SK-N-SH (cell line): Measurements from ENCODE around the gene PIK3R1. TPM values are rescaled to one million over a fixed set of nuclear protein-coding genes. Genes with fewer than 3 reads are reported as not detected.

Experiments used
- CTCF ChIA-PET: fragments of 300-600, 350-600 bp; formaldehyde crosslinking; extraction: SDS; loops from one replicate; lab custom pipeline; 2021; lab: Yijun Ruan, JAX
- POLR2A ChIA-PET: fragments of 350-600 bp; sonication (Branson Sonifier 250); formaldehyde crosslinking; extraction: SDS; loops from one replicate; lab custom pipeline; 2020; ENCODE audit warnings: antibody characterized with exemption, inconsistent platforms; lab: Yijun Ruan, JAX
- DNase-seq: peaks from one replicate; pipeline ENCODE4 v3.0.0; 2012
- H2AFZ ChIP-seq: fragments of 200-600 bp; sonication (generic); 2 replicates; pipeline ENCODE4 v1.8.1; 2016; ENCODE audit warnings: antibody characterized with exemption, mild to moderate bottlenecking, low read depth
- H3F3A ChIP-seq: fragments of 200-600 bp; sonication (generic); replicated peaks from 2 replicates; pipeline ENCODE3; 2016; ENCODE audit warnings: antibody characterized with exemption, mild to moderate bottlenecking; ENCODE audit not compliant: insufficient read depth
- H3K27ac ChIP-seq, 2 experiments: fragments of 200-500 bp in 1 of 2; fragments of 200-600 bp in 1 of 2; sonication (Bioruptor generic) in 1 of 2; sonication (generic), shearing (Covaris generic) in 1 of 2; 2 replicates each; pipeline versions ENCODE4 v1.5.1 to v1.6.1; 2014 to 2016; ENCODE audit warnings: low read depth in 2 of 2, inconsistent platforms in 1 of 2, low read length in 1 of 2, mild to moderate bottlenecking in 1 of 2, mixed read lengths in 1 of 2
- H3K27me3 ChIP-seq: fragments of 200-600 bp; sonication (generic), shearing (Covaris generic); 2 replicates; pipeline ENCODE4 v1.6.1; 2016; ENCODE audit warnings: mixed run types; ENCODE audit not compliant: insufficient read depth
- H3K36me3 ChIP-seq, 2 experiments: fragments of 200-500 bp in 1 of 2; fragments of 200-600 bp in 1 of 2; sonication (Bioruptor generic) in 1 of 2; sonication (generic) in 1 of 2; replicated peaks in 1 of 2; 2 replicates each; pipeline versions ENCODE3 to v1.5.1; 2014 to 2016; ENCODE audit warnings: low read length in 1 of 2, mild to moderate bottlenecking in 1 of 2; ENCODE audit not compliant: insufficient read depth in 2 of 2, control insufficient read depth in 1 of 2
- H3K4me1 ChIP-seq, 2 experiments: fragments of 200-500 bp in 1 of 2; fragments of 200-600 bp in 1 of 2; sonication (Bioruptor generic) in 1 of 2; sonication (generic), shearing (Covaris generic) in 1 of 2; 2 replicates each; pipeline versions ENCODE4 v1.5.1 to v1.6.1; 2014 to 2016; ENCODE audit warnings: low read depth in 1 of 2, low read length in 1 of 2, mixed run types in 1 of 2; ENCODE audit not compliant: insufficient read depth in 2 of 2, control insufficient read depth in 1 of 2
- H3K4me2 ChIP-seq: fragments of 200-600 bp; sonication (generic), shearing (Covaris generic); 2 replicates; pipeline ENCODE4 v1.6.1; 2017; ENCODE audit warnings: mixed run types
- H3K4me3 ChIP-seq, 2 experiments: fragments of 200-500 bp in 1 of 2; fragments of 200-600 bp in 1 of 2; sonication (Bioruptor generic) in 1 of 2; sonication (generic), shearing (Covaris generic) in 1 of 2; 2 replicates each; pipeline versions ENCODE4 v1.5.1 to v1.8.1; 2014 to 2016; ENCODE audit warnings: low read depth in 2 of 2, inconsistent platforms in 1 of 2, low read length in 1 of 2, mild to moderate bottlenecking in 1 of 2, mixed read lengths in 1 of 2, moderate library complexity in 1 of 2
- H3K79me2 ChIP-seq: fragments of 200-600 bp; sonication (generic); 2 replicates; pipeline ENCODE4 v1.8.1; 2017; ENCODE audit warnings: mild to moderate bottlenecking; ENCODE audit not compliant: insufficient read depth
- H3K9ac ChIP-seq: fragments of 200-600 bp; sonication (generic); 2 replicates; pipeline ENCODE4 v1.6.1; 2017; ENCODE audit warnings: mixed run types
- H3K9me2 ChIP-seq: fragments of 200-600 bp; sonication (generic); 2 replicates; pipeline ENCODE4 v1.6.1; 2017; ENCODE audit warnings: mixed run types
- H3K9me3 ChIP-seq: fragments of 200-600 bp; sonication (generic); 2 replicates; pipeline ENCODE4 v1.6.1; 2017; ENCODE audit warnings: mixed run types, mild to moderate bottlenecking, moderate library complexity
- H4K20me1 ChIP-seq: fragments of 200-600 bp; sonication (generic); 2 replicates; pipeline ENCODE4 v1.6.1; 2017; ENCODE audit warnings: mild to moderate bottlenecking, mixed run types; ENCODE audit not compliant: insufficient read depth
- EZH2phosphoT487 ChIP-seq: fragments of 200-600 bp; sonication (generic); IDR thresholded peaks from 2 replicates; pipeline ENCODE4 v1.6.1; 2017; ENCODE audit warnings: low read depth, mixed run types, mild to moderate bottlenecking, antibody characterized with exemption, moderate library complexity, borderline replicate concordance
- FOSL2 ChIP-seq: IDR thresholded peaks from 2 replicates; pipeline ENCODE4 v1.4.0; 2012; ENCODE audit warnings: low read depth, mild to moderate bottlenecking, moderate library complexity, borderline replicate concordance
- IRF3 ChIP-seq: fragments of 150-350 bp; IDR thresholded peaks from 2 replicates; pipeline ENCODE4 v1.6.1; 2016; ENCODE audit warnings: mild to moderate bottlenecking, low read depth, low read length
- RCOR1 ChIP-seq: fragments of 150-350 bp; IDR thresholded peaks from 2 replicates; pipeline ENCODE4 v1.6.1; 2017; ENCODE audit warnings: antibody characterized with exemption, low read length
- RFX5 ChIP-seq: IDR thresholded peaks from 2 replicates; pipeline ENCODE4 v1.6.1; 2012; ENCODE audit warnings: mild to moderate bottlenecking, improper control_type of control experiment, low read length
- SIN3A ChIP-seq: IDR thresholded peaks from 2 replicates; pipeline ENCODE4 v1.6.1; 2012; ENCODE audit warnings: low read depth, mild to moderate bottlenecking, low read length, moderate library complexity, borderline replicate concordance
- TCF12 ChIP-seq: IDR thresholded peaks from 2 replicates; pipeline ENCODE4 v1.4.0; 2012
- ZBTB33 ChIP-seq: IDR thresholded peaks from 2 replicates; pipeline ENCODE4 v1.4.0; 2012; ENCODE audit warnings: low read depth, borderline replicate concordance
- WGBS: methylation state at CpG from one replicate; pipeline ENCODE4 v1.1.6; 2017; ENCODE audit warnings: low lambda C conversion rate; 5-methylcytosine and 5-hydroxymethylcytosine counted together
- polyA plus RNA-seq, 3 experiments: library from polyadenylated mRNA; depleted of rRNA; stranded (reverse); fragments of >200 nt; gene quantifications; 2 replicates each; pipeline ENCODE4 v1.2.3, GENCODE V29; 2012

PIK3R1 gene
- polyA plus RNA-seq, 1 of the 3 experiments (the other 2 are of a cell fraction), result 2.0 TPM

GRCh38 chr5:68315679-68316271 is 100.2 kb downstream of the PIK3R1 start:
- Histone ChIP-seq H3K36me3 (no peaks in the 10 kb centered on the region), H3K9me2 (no peaks in the 10 kb centered on the region), H3K27ac (no peak overlapping the region), H2AFZ (no peak overlapping the region), H3K4me3 (no peak overlapping the region), H3K79me2 (no peaks in the 10 kb centered on the region), H4K20me1 (no peaks in the 10 kb centered on the region), H3K9ac (no peak overlapping the region), H3K9me3 (no peaks in the 10 kb centered on the region), H3K4me2 (no peak overlapping the region), H3F3A (peaks cover 8% of the 10 kb centered on the region), H3K27me3 (no peaks in the 10 kb centered on the region), H3K4me1 (no peaks in the 10 kb centered on the region; a peak in 1 of 4 replicates)
- no peak for TF ChIP-seq RCOR1
- no peak for TF ChIP-seq IRF3
- TF ChIP-seq SIN3A, result no peak
- no peak for TF ChIP-seq RFX5
- TF ChIP-seq TCF12, result no peak
- no peak for TF ChIP-seq FOSL2
- ChIA-PET POLR2A (no interaction called here), CTCF (no interaction called here)
- DNase-seq, result no peak
- WGBS, result 90% methylated on average over 5 of the region's 6 CpGs

GRCh38 chr5:68316469-68316868 is 100.9 kb downstream of the PIK3R1 start:
- ChIA-PET POLR2A (interaction anchor here (0.6 kb wide), 1 partner anchor 691 kb away, joined by 3 read pairs; no protein-coding TSS in a partner anchor), CTCF (no interaction called here)
- peaks cover 8% of the 10 kb centered on the region for H3F3A ChIP-seq

More at GRCh38 chr5:68316469-68316868, 100.9 kb downstream of the PIK3R1 start:
- Histone ChIP-seq H3K9ac (no peak overlapping the region), H3K4me1 (no peaks in the 10 kb centered on the region; a peak in 1 of 4 replicates), H4K20me1 (no peaks in the 10 kb centered on the region), H3K79me2 (no peaks in the 10 kb centered on the region), H3K4me3 (no peak overlapping the region), H3K4me2 (no peak overlapping the region), H3K27me3 (no peaks in the 10 kb centered on the region), H3K9me2 (no peaks in the 10 kb centered on the region), H3K27ac (no peak overlapping the region), H3K9me3 (no peaks in the 10 kb centered on the region), H2AFZ (no peak overlapping the region), H3K36me3 (no peaks in the 10 kb centered on the region)
- WGBS, result 54% methylated on average over 3 of the region's 3 CpGs
- no peak for DNase-seq
- TF ChIP-seq TCF12 (no peak), SIN3A (no peak), EZH2phosphoT487 (no peak), ZBTB33 (no peak)
